Activated B cell treated with CpG ODN at 0.5 μM for 24 hours (primary cell): ENCODE measurements around the gene BCAS1. TPM values are rescaled to one million over a fixed set of nuclear protein-coding genes. Genes with fewer than 3 reads are reported as not detected.

Experiments used
- ATAC-seq: fragments of 200-7000 bp; cut with Tn5 transposase; one replicate; pipeline ENCODE4 v1.10.0; 2021; ENCODE audit warnings: low read depth, mild to moderate bottlenecking, moderate library complexity
- CTCF ChIA-PET: fragments of 350-600 bp; sonication (Branson Sonifier 250); formaldehyde crosslinking; loops from one replicate; lab custom pipeline; 2021; ENCODE audit warnings: antibody characterized with exemption; lab: Charles Lee
- POLR2A ChIA-PET: fragments of 350-600 bp; sonication (Branson Sonifier 250); formaldehyde crosslinking; loops from one replicate; lab custom pipeline; 2021; ENCODE audit warnings: antibody characterized with exemption; lab: Charles Lee
- DNase-seq: peaks from one replicate; pipeline ENCODE4 v3.0.0; 2022
- H3K27ac Mint-ChIP-seq: one replicate; pipeline ENCODE4 v1.8.0; 2020; ENCODE audit warnings: mixed read lengths
- H3K27me3 Mint-ChIP-seq: one replicate; pipeline ENCODE4 v1.8.0; 2021; ENCODE audit warnings: mixed read lengths
- H3K36me3 Mint-ChIP-seq: one replicate; pipeline ENCODE4 v1.8.0; 2021; ENCODE audit warnings: low read depth, mixed read lengths
- H3K4me1 Mint-ChIP-seq: one replicate; pipeline ENCODE4 v1.8.0; 2021; ENCODE audit warnings: mixed read lengths
- H3K4me3 Mint-ChIP-seq: one replicate; pipeline ENCODE4 v1.8.0; 2020; ENCODE audit warnings: mild to moderate bottlenecking, mixed read lengths
- H3K9me3 Mint-ChIP-seq: one replicate; pipeline ENCODE4 v1.8.0; 2020; ENCODE audit warnings: mixed read lengths
- intact Hi-C: fragments of 100-400 bp; cut with micrococcal nuclease; formaldehyde crosslinking; loops from one replicate; pipeline ENCODE4 v1.15.1; 2024
- total RNA-seq: library from RNA; stranded (reverse); gene quantifications from 2 replicates; pipeline ENCODE4 v1.2.3, GENCODE V29; 2022
- TF ChIP-seq, protein P1 (sequence below): fragments of 200-600 bp; IDR thresholded peaks from one replicate; pipeline ENCODE4 v1.8.0; 2022; ENCODE audit warnings: antibody characterized with exemption, mild to moderate bottlenecking

Gene BCAS1
- total RNA-seq, 1 donor from 2014 or later = 1.7 TPM

DNA sequence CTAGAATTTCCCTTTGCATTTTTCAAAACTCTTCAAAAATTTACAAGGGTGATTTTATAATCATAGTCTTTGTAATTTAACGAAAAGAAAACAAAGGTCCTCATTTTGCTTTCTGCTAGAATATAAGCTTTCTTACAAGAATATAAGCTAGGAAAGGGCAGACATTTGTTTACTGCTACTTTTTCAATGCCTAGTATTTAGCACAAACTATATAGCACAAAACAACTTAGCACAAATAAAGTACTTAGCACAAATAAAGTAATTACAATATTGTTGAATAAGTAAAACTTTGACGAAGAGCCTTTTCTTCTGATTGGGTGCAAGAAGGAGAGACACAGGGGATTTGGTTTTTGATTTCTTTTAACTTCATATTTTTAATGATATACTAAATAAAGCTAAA, 87.8 kb downstream of the BCAS1 start:
- no peaks in the 10 kb centered on the region for H3K27me3 Mint-ChIP-seq
- no peak overlapping the region for H3K27ac Mint-ChIP-seq
- no peaks in the 10 kb centered on the region for H3K4me1 Mint-ChIP-seq
- DNase-seq (no peak), ATAC-seq (no peak)
- H3K9me3 Mint-ChIP-seq = no peaks in the 10 kb centered on the region
- TF ChIP-seq, protein P1, sequence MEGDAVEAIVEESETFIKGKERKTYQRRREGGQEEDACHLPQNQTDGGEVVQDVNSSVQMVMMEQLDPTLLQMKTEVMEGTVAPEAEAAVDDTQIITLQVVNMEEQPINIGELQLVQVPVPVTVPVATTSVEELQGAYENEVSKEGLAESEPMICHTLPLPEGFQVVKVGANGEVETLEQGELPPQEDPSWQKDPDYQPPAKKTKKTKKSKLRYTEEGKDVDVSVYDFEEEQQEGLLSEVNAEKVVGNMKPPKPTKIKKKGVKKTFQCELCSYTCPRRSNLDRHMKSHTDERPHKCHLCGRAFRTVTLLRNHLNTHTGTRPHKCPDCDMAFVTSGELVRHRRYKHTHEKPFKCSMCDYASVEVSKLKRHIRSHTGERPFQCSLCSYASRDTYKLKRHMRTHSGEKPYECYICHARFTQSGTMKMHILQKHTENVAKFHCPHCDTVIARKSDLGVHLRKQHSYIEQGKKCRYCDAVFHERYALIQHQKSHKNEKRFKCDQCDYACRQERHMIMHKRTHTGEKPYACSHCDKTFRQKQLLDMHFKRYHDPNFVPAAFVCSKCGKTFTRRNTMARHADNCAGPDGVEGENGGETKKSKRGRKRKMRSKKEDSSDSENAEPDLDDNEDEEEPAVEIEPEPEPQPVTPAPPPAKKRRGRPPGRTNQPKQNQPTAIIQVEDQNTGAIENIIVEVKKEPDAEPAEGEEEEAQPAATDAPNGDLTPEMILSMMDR = no peak
- ChIA-PET POLR2A (no interaction called here), CTCF (no interaction called here)
- H3K4me3 Mint-ChIP-seq = no peak overlapping the region
- no peaks in the 10 kb centered on the region for H3K36me3 Mint-ChIP-seq
- intact Hi-C loops = no loop called here

DNA sequence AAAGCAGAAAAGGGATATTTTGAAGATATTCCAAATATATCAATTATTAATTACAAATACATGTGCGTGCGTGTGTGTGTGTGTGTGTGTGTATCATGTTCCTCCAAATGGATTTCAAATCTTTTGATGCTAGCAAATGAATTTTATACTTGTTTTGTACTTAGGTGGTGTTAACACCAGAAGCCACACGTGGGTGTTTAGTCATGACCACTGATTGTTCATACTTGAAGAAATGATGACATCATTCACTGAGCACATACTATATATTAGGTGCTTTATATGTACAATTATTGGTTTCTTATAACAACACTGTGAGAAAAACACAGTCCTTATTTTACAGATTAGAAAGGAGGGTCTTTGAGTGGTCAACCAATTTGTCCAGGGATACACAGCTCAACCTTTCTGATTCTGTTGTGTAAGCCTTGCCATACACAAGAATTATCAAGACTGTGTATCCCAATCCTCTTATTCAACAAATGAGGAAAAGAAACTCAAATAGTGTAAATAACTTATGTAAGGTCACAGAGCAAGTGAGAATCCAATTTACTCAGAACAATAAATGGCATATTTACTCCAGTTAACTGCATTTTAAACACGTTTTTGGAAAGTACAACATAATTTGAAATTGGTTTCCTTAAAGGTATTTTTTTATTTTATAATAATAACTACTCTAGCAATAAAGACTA, 88.5 kb downstream of the BCAS1 start:
- Mint-ChIP-seq H3K9me3 (peaks cover 1% of the 10 kb centered on the region), H3K27me3 (no peaks in the 10 kb centered on the region), H3K4me1 (no peaks in the 10 kb centered on the region), H3K4me3 (no peak overlapping the region), H3K27ac (no peak overlapping the region), H3K36me3 (no peaks in the 10 kb centered on the region)
- no peak for DNase-seq
- TF ChIP-seq, protein P1 = no peak
- ChIA-PET CTCF (no interaction called here), POLR2A (no interaction called here)
- no peak for ATAC-seq
- intact Hi-C loops = no loop called here

DNA sequence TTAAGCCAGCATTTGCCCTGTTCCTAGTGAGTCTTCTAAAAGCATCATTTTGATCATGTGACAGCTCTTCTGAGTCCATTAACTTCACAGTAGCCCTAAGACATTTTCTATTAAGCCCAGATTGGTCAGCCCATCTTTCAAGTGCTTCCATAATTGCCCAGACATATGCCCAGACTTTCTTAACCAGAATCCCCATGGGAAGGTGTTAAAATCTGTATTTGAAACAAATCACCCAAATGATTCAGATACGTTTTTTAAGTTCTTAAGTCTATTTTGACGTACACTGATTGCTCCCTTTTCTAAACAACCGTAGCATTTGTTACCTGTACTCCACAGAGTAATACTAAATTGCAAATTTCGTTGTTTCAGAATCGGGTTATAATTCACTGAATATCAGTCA, 89.3 kb downstream of the BCAS1 start:
- DNase-seq = no peak
- no peak overlapping the region for H3K4me3 Mint-ChIP-seq
- H3K36me3 Mint-ChIP-seq = no peaks in the 10 kb centered on the region
- POLR2A ChIA-PET = no interaction called here
- intact Hi-C loops = no loop called here
- no peaks in the 10 kb centered on the region for H3K4me1 Mint-ChIP-seq
- CTCF ChIA-PET = no interaction called here
- peaks cover 4% of the 10 kb centered on the region for H3K9me3 Mint-ChIP-seq
- no peak overlapping the region for H3K27ac Mint-ChIP-seq
- H3K27me3 Mint-ChIP-seq = no peaks in the 10 kb centered on the region
- TF ChIP-seq, protein P1 = no peak
- ATAC-seq = no peak

DNA sequence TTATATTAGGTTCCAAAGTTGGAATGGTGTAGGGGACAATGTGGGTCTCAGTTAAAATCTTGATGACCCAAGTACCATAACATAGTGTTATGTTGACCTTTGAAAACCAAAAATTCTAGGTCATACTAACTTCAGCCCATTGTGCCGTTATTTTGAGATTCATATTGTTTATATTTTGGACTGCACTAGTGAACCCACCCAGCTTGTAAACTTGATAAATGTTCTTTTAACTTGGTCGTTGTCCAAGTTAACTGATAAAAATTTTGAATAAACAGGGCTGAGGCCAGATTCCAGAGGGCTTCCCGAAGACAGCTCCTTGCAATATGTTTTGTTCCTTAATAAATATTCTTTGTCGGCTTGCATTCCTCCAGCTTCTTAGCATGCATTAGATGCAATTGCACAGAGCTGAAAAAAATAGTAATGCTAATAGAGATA, 90.3 kb downstream of the BCAS1 start:
- Mint-ChIP-seq H3K9me3 (peaks cover 4% of the 10 kb centered on the region), H3K4me3 (no peak overlapping the region), H3K27me3 (no peaks in the 10 kb centered on the region), H3K36me3 (no peaks in the 10 kb centered on the region), H3K4me1 (no peaks in the 10 kb centered on the region), H3K27ac (no peak overlapping the region)
- ChIA-PET POLR2A (no interaction called here), CTCF (interaction anchor here (0.7 kb wide), 1 partner anchor 74 kb away, joined by 3 read pairs; no protein-coding TSS in a partner anchor)
- no peak for DNase-seq
- intact Hi-C loops = no loop called here
- TF ChIP-seq, protein P1 = no peak
- no peak for ATAC-seq

DNA sequence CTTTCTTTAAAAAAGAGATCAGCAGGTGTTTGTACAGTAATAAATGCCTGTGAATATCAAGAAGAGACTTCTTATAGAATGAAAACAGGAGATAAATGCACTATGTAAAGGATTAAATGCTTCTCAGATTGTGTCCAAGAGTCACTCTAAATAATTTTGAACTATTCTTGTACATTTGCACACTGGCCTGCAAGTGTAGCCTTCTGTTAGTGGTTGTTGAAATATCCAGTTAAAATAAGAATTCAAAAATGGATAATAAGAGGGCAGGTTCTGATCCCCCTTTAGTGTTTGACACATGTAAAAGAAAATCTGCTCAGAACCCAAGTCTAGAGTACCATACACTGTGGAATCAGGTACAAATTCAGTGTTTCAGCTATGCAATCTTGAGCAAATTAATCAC, 91.9 kb downstream of the BCAS1 start:
- Mint-ChIP-seq H3K4me3 (no peak overlapping the region), H3K36me3 (no peaks in the 10 kb centered on the region), H3K27me3 (no peaks in the 10 kb centered on the region), H3K27ac (no peak overlapping the region), H3K4me1 (no peaks in the 10 kb centered on the region), H3K9me3 (peaks cover 11% of the 10 kb centered on the region)
- ChIA-PET POLR2A (no interaction called here), CTCF (no interaction called here)
- no peak for ATAC-seq
- TF ChIP-seq, protein P1 = no peak
- intact Hi-C loops = no loop called here
- no peak for DNase-seq
